GM12873 (cell line): ENCODE data around the gene HGS.

Experiments used
- CTCF ChIP-seq: IDR thresholded peaks from 2 replicates; pipeline ENCODE4 v1.5.1; 2012; ENCODE audit warnings: low read depth, mild to moderate bottlenecking, moderate library complexity, low read length, control low read depth; ENCODE audit not compliant: insufficient read depth; ENCODE audit errors: missing control alignments

HGS gene

GRCh38 chr17:81722184-81723120, 38.6 kb downstream of the HGS start:
- no peak for TF ChIP-seq CTCF

GRCh38 chr17:81723651-81724209, 39.9 kb downstream of the HGS start:
- TF ChIP-seq CTCF = no peak

DNA sequence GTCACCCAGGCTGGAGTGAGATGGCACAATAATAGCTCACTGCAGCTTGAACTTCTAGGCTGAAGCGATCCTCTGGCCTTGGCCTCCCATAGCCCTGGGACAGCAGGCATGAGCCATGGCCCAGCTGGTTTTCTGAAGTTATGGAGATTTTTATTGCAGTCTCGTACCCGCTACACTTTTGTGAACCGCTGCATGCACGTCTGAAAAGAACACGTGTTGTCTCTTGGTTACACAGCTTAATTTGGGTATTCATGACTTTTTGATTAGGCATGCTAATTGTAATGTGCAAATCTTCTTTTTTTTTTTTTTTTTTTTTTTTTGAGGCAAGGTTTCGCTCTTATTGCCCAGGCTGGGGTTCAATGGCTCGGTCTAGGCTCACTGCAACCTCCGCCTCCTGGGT, 41.6 kb downstream of the HGS start:
- no peak for TF ChIP-seq CTCF

DNA sequence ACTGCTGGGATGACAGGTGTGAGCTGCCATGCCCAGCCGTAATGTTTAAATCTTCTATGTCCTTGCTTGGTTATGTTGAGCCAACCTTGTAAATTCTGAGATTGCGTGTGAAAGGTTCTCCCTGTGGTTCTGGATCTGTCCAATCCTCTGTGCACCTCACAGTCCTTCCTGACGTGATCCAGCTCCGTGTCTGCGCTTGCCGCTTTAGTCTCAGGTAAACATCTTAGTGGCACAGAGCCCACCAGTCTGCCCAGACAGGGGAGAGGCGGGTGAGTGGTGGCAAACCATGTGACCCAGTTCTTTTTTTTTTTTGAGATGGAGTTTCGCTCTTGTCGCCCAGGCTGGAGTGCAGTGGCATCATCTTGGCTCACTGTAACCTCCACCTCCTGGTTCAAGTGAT, 42.2 kb downstream of the HGS start:
- no peak for TF ChIP-seq CTCF

- TF ChIP-seq CTCF = no peak
Observed at GRCh38 chr17:81727324-81728031, 43.7 kb downstream of the HGS start.

DNA sequence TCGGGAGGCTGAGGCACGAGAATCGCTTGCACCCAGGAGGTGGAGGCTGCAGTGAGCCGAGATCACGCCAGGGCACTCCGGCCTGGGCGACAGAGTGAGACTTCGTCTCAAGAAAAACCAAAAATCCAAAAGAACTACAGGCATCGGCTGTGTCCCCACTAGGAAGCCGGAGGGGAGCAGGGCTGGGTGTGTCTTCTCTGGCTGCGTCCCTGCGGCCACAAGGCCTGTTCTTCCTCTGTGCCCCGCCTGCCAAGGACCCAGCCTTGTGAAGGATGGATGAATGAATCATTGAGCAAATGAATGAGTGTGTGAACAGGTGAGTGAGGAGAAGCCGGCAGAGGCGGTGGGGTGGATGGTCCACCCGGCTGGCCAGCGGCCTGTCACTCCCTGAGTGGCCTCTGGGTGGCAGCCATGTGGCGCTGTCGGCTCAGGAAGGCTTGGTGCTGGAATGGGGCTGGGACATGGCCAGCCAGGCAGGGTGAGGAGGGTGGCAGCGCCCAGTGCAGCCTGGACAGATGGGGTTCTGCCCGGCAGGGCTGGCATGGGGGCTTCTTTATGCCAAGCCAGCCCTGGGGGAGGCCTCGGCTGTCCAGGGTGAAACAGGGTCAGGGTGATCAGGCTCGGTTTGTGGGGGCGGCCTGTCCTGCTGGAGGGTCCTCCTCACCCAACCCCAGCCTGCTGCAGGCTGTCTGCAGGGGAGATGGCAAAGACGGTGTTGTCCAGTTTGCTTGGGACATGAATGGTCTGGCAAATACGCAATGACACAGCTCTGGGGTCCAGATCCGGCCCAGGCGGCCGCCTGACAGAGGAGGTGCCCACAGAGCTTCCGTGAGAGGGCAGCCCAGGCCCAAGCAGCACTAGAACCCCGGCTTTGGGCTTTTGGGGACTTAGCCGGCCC, 49.9 kb downstream of the HGS start:
- peak; percentile 95 for TF ChIP-seq CTCF
